GM12878 (cell line): ENCODE results near the gene BCR. TPM values are rescaled to one million over a fixed set of nuclear protein-coding genes. Genes with fewer than 3 reads are reported as not detected.

Experiments
- ATAC-seq: fragments of 200-7000 bp; cut with Tn5 transposase; 3 replicates; pipeline ENCODE4 v1.9.1; 2020; ENCODE audit warnings: mild to moderate bottlenecking, moderate library complexity
- BruUV-seq: library from RNA; stranded (reverse); fragments of 400-500 nt; replicated peaks from 2 replicates; lab custom pipeline; 2021; lab: Mats Ljungman, UMichigan
- CTCF ChIA-PET: fragments of 300-600 bp; sonication (Branson Sonifier 250); formaldehyde crosslinking; extraction: SDS; loops from one replicate; lab custom pipeline; 2021; ENCODE audit warnings: inconsistent platforms; lab: Yijun Ruan, JAX
- POLR2A ChIA-PET: fragments of 350-600 bp; formaldehyde crosslinking; extraction: SDS; loops from one replicate; lab custom pipeline; 2021; ENCODE audit warnings: inconsistent platforms; lab: Charles Lee
- RAD21 ChIA-PET: fragments of 300-600 bp; sonication (Branson Sonifier 250); formaldehyde crosslinking; loops from one replicate; lab custom pipeline; 2023; ENCODE audit warnings: antibody characterized with exemption; ENCODE audit not compliant: unreplicated experiment; lab: Charles Lee
- SMC1A ChIA-PET: fragments of 300-600 bp; sonication (Branson Sonifier 250); formaldehyde crosslinking; loops from one replicate; lab custom pipeline; 2023; ENCODE audit not compliant: unreplicated experiment, uncharacterized antibody; lab: Charles Lee
- DNase-seq: peaks from one replicate; pipeline ENCODE4 v3.0.0-alpha.2; 2011; ENCODE audit warnings: low read depth, low spot score
- FAIRE-seq: peaks from 3 replicates; lab custom pipeline; 2011; peaks lifted over from hg19 to GRCh38; lab: Jason Lieb, UNC
- H2AFZ ChIP-seq: 2 replicates; pipeline ENCODE4 v1.6.0; 2011; ENCODE audit warnings: low read depth, low read length, control low read depth; ENCODE audit not compliant: control insufficient read depth
- H3K27ac ChIP-seq: 2 replicates; pipeline ENCODE4 v1.5.1; 2011; ENCODE audit warnings: control low read depth; ENCODE audit not compliant: control insufficient read depth, insufficient read depth
- H3K27me3 ChIP-seq, 2 experiments: replicated peaks in 1 of 2; 2 replicates each; pipeline versions ENCODE4 v1.6.0 to v1.6.1; 2011; ENCODE audit warnings: low read length in 1 of 2; ENCODE audit not compliant: control insufficient read depth in 2 of 2, insufficient read depth in 2 of 2
- H3K36me3 ChIP-seq, 2 experiments: 2 replicates each; pipeline ENCODE4 v1.5.1; 2011; ENCODE audit warnings: low read length in 1 of 2; ENCODE audit not compliant: control insufficient read depth in 2 of 2, insufficient read depth in 2 of 2
- H3K4me1 ChIP-seq: 2 replicates; pipeline ENCODE4 v1.6.1; 2011; ENCODE audit warnings: mild to moderate bottlenecking, low read length, moderate library complexity, mixed read lengths; ENCODE audit not compliant: control insufficient read depth, insufficient read depth
- H3K4me2 ChIP-seq: 2 replicates; pipeline ENCODE4 v1.6.0; 2011; ENCODE audit warnings: control low read depth; ENCODE audit not compliant: control insufficient read depth, insufficient read depth
- H3K4me3 ChIP-seq: fragments of 200-600 bp; sonication (generic); 2 replicates; pipeline ENCODE4 v1.5.1; 2016
- H3K79me2 ChIP-seq: 2 replicates; pipeline ENCODE4 v1.6.0; 2011; ENCODE audit warnings: low read length; ENCODE audit not compliant: control insufficient read depth, insufficient read depth
- H3K9ac ChIP-seq: 2 replicates; pipeline ENCODE4 v1.8.0; 2011; ENCODE audit warnings: low read length, control low read depth, mixed read lengths; ENCODE audit not compliant: control insufficient read depth, insufficient read depth
- H3K9me3 ChIP-seq: replicated peaks from 3 replicates; pipeline ENCODE4 v1.5.1; 2011; ENCODE audit warnings: mild to moderate bottlenecking, low read length; ENCODE audit not compliant: control insufficient read depth, insufficient read depth
- H4K20me1 ChIP-seq: 2 replicates; pipeline ENCODE4 v1.6.0; 2011; ENCODE audit not compliant: control insufficient read depth, insufficient read depth
- BACH1 ChIP-seq: fragments of 450-650 bp; IDR thresholded peaks from 2 replicates; pipeline ENCODE4 v1.6.1; 2017; ENCODE audit warnings: mild to moderate bottlenecking, borderline replicate concordance
- BRCA1 ChIP-seq: IDR thresholded peaks from 2 replicates; pipeline ENCODE4 v1.6.1; 2011; ENCODE audit warnings: low read depth, low read length, improper control_type of control experiment
- CBFB ChIP-seq: IDR thresholded peaks from 2 replicates; pipeline ENCODE4 v1.6.1; 2016; ENCODE audit warnings: antibody characterized with exemption, low read depth
- EED ChIP-seq: sonication (generic); IDR thresholded peaks from 2 replicates; pipeline ENCODE4 v1.6.1; 2016; ENCODE audit warnings: antibody characterized with exemption, low read depth
- KAT2A ChIP-seq: conservative IDR thresholded peaks from 2 replicates; pipeline ENCODE4 v1.6.1; 2011; ENCODE audit warnings: low read depth, low read length; ENCODE audit not compliant: control insufficient read depth
- MYB ChIP-seq: fragments of 150-350 bp; IDR thresholded peaks from 2 replicates; pipeline ENCODE4 v1.6.1; 2014; ENCODE audit warnings: mild to moderate bottlenecking, low read depth, low read length, borderline replicate concordance
- NBN ChIP-seq: fragments of 450-650 bp; IDR thresholded peaks from 2 replicates; pipeline ENCODE4 v1.6.1; 2016
- RUNX3 ChIP-seq: IDR thresholded peaks from 2 replicates; pipeline ENCODE4 v1.6.1; 2012; ENCODE audit warnings: low read length, inconsistent platforms
- SIN3A ChIP-seq: IDR thresholded peaks from 2 replicates; pipeline ENCODE4 v1.6.1; 2012; ENCODE audit warnings: low read depth, low read length, improper control_type of control experiment
- SMAD5 ChIP-seq: IDR thresholded peaks from 2 replicates; pipeline ENCODE4 v1.6.1; 2016; ENCODE audit warnings: antibody characterized with exemption, low read depth
- STAT1 ChIP-seq: fragments of 450-650 bp; conservative IDR thresholded peaks from 2 replicates; pipeline ENCODE4 v1.6.1; 2014; ENCODE audit warnings: antibody characterized with exemption, mild to moderate bottlenecking
- YBX1 ChIP-seq: fragments of 450-650 bp; IDR thresholded peaks from 2 replicates; pipeline ENCODE4 v1.6.1; 2016; ENCODE audit warnings: antibody characterized with exemption
- ZNF217 ChIP-seq: fragments of 450-650 bp; IDR thresholded peaks from 2 replicates; pipeline ENCODE4 v1.6.1; 2017; ENCODE audit warnings: antibody characterized with exemption, mild to moderate bottlenecking
- WGBS: methylation state at CpG from one replicate; pipeline ENCODE4 v1.1.6; 2016; ENCODE audit warnings: low lambda C conversion rate; ENCODE audit not compliant: insufficient replicate concordance, insufficient coverage; ENCODE audit errors: missing lambda C conversion rate; 5-methylcytosine and 5-hydroxymethylcytosine counted together
- in situ Hi-C: fragments of 300-500 bp; cut with MboI; formaldehyde crosslinking; loops from 9 replicates; pipeline ENCODE4 v1.14.3; 2018; ENCODE audit warnings: mixed read lengths
- intact Hi-C: fragments of 100-400 bp; cut with micrococcal nuclease; formaldehyde crosslinking; loops from one replicate; pipeline ENCODE4 v1.14.2; 2022; ENCODE audit not compliant: unreplicated experiment
- polyA plus RNA-seq, 11 experiments: library from polyadenylated mRNA; depleted of rRNA in 4 of 11; unstranded in 6 of 11; stranded (reverse) in 5 of 11; fragments of >200 nt; fragmentation: Nextera tagmentation in 4 of 11; fragmentation: Illumina TruSeq in 1 of 11; extraction: Ambion mirVana in 4 of 11; extraction: Trizol in 1 of 11; gene quantifications; 1 replicate in 1 of 11; 2 replicates in 10 of 11; pipeline versions ENCODE4 v1.2.1 to v1.2.3, GENCODE V29; 2011 to 2016; ENCODE audit warnings: inconsistent platforms in 2 of 11, missing spikeins in 2 of 11, low read depth in 1 of 11
- total RNA-seq, 4 experiments: library from RNA; depleted of rRNA in 3 of 4; stranded (reverse); fragments of >200 nt in 3 of 4; fragmentation: Illumina TruSeq in 1 of 4; extraction: Trizol in 1 of 4; gene quantifications; 2 replicates each; pipeline versions ENCODE4 v1.2.1 to v1.2.3, GENCODE V29; 2013 to 2021
- TF ChIP-seq, protein P1 (sequence below): fragments of 450-650 bp; IDR thresholded peaks from 2 replicates; pipeline ENCODE4 v1.6.1; 2017; ENCODE audit warnings: antibody characterized with exemption, mild to moderate bottlenecking, moderate library complexity
- TF ChIP-seq, protein P2 (sequence below): IDR thresholded peaks from 2 replicates; pipeline ENCODE4 v1.6.1; 2012; ENCODE audit warnings: low read depth, low read length, improper control_type of control experiment
- TF ChIP-seq, protein P3 (sequence below): IDR thresholded peaks from 2 replicates; pipeline ENCODE4 v1.6.1; 2012; ENCODE audit warnings: improper control_type of control experiment, low read depth, low read length; ENCODE audit not compliant: insufficient replicate concordance

Gene BCR
- total and polyA plus RNA-seq, 10 of the 15 experiments (the other 5 are each of a cell fraction or from before 2014, with no cell fraction given): 1.7 to 64.7 (median 18.4) TPM

DNA sequence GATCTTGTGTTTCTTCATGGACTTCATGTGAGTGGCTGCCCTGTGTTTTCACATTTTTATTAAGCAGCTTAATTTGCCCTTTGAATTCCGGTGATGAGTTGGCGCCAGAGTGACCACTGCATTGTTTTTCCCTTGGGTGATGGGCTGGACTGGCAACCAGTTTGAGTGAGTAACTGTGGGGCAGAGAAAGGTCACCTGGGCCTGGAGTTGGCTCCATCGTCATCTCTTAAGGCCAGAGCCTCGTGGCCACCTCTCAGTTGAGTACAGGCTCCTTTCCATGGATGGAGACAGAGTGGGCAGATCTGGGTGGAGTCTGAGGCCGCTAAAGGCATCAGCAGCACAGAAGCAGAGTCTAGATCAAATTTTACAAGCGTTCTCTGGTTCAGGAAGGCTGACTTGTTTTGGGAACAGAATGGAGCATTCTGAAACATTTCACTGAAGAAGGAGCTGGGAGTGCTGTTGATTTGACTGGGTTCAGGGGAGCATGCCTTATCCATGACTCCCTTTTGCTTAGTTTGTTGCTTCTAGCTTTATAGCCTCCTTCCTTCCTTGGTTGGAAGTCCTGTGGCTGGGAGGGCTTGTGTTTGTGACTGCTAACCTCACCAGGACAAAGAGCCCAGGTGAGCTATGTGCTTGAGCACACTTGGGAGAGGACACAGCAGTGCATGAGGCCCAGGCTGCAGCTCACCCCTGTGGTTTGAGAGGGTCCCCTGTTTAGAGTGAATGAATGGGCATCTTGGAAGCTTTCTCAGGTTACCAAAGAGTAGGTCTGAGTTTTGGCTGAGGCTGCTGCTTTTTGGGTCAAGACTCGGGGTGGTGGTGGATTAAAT is 7.8 kb downstream of the BCR start:
- Histone ChIP-seq H3K27ac (no peak overlapping the region), H2AFZ (no peak overlapping the region), H3K79me2 (peaks cover 47% of the 10 kb centered on the region), H3K4me2 (no peak overlapping the region; the same call in 1 of the 2 replicates), H3K4me1 (peaks cover 16% of the 10 kb centered on the region), H3K27me3 (no peaks in the 10 kb centered on the region), H3K36me3 (peaks cover 5 to 15% of the 10 kb centered on the region in 2 experiments; a peak in 2 of 4 replicates), H3K9me3 (no peaks in the 10 kb centered on the region), H4K20me1 (no peaks in the 10 kb centered on the region; the same call in 1 of the 2 replicates), H3K9ac (no peak overlapping the region), H3K4me3 (no peak overlapping the region)
- FAIRE-seq (no peak), DNase-seq (no peak), ATAC-seq (no peak)
- CTCF ChIA-PET: interaction anchor here (0.6 to 2.3 kb wide), 6 partner anchors 10 to 228 kb away, joined by 3 to 9 read pairs (median 6); no protein-coding TSS in a partner anchor
- SMC1A ChIA-PET: interaction anchor here (0.8 to 0.9 kb wide), 5 partner anchors 13 to 432 kb away, joined by 3 to 5 read pairs (median 3); no protein-coding TSS in a partner anchor
- POLR2A ChIA-PET: no interaction called here
- in situ Hi-C loops (no loop called here), intact Hi-C loops (no loop called here)
- 70% methylated on average over 7 of the region's 7 CpGs for WGBS
- RAD21 ChIA-PET: interaction anchor here (0.9 to 1.6 kb wide), 3 partner anchors 32 to 94 kb away, joined by 3 to 4 read pairs (median 3); no protein-coding TSS in a partner anchor
- BruUV-seq: no TSS peak
- TF ChIP-seq BRCA1 (no peak), MYB (no peak), SIN3A (no peak), BACH1 (no peak), CBFB (no peak), STAT1 (no peak), SMAD5 (no peak), ZNF217 (no peak), RUNX3 (no peak), YBX1 (no peak), EED (no peak), KAT2A (no peak), NBN (no peak)
- TF ChIP-seq, protein P1, sequence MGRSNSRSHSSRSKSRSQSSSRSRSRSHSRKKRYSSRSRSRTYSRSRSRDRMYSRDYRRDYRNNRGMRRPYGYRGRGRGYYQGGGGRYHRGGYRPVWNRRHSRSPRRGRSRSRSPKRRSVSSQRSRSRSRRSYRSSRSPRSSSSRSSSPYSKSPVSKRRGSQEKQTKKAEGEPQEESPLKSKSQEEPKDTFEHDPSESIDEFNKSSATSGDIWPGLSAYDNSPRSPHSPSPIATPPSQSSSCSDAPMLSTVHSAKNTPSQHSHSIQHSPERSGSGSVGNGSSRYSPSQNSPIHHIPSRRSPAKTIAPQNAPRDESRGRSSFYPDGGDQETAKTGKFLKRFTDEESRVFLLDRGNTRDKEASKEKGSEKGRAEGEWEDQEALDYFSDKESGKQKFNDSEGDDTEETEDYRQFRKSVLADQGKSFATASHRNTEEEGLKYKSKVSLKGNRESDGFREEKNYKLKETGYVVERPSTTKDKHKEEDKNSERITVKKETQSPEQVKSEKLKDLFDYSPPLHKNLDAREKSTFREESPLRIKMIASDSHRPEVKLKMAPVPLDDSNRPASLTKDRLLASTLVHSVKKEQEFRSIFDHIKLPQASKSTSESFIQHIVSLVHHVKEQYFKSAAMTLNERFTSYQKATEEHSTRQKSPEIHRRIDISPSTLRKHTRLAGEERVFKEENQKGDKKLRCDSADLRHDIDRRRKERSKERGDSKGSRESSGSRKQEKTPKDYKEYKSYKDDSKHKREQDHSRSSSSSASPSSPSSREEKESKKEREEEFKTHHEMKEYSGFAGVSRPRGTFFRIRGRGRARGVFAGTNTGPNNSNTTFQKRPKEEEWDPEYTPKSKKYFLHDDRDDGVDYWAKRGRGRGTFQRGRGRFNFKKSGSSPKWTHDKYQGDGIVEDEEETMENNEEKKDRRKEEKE: no peak
- TF ChIP-seq, protein P2, sequence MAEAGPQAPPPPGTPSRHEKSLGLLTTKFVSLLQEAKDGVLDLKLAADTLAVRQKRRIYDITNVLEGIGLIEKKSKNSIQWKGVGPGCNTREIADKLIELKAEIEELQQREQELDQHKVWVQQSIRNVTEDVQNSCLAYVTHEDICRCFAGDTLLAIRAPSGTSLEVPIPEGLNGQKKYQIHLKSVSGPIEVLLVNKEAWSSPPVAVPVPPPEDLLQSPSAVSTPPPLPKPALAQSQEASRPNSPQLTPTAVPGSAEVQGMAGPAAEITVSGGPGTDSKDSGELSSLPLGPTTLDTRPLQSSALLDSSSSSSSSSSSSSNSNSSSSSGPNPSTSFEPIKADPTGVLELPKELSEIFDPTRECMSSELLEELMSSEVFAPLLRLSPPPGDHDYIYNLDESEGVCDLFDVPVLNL: no peak
- TF ChIP-seq, protein P3, sequence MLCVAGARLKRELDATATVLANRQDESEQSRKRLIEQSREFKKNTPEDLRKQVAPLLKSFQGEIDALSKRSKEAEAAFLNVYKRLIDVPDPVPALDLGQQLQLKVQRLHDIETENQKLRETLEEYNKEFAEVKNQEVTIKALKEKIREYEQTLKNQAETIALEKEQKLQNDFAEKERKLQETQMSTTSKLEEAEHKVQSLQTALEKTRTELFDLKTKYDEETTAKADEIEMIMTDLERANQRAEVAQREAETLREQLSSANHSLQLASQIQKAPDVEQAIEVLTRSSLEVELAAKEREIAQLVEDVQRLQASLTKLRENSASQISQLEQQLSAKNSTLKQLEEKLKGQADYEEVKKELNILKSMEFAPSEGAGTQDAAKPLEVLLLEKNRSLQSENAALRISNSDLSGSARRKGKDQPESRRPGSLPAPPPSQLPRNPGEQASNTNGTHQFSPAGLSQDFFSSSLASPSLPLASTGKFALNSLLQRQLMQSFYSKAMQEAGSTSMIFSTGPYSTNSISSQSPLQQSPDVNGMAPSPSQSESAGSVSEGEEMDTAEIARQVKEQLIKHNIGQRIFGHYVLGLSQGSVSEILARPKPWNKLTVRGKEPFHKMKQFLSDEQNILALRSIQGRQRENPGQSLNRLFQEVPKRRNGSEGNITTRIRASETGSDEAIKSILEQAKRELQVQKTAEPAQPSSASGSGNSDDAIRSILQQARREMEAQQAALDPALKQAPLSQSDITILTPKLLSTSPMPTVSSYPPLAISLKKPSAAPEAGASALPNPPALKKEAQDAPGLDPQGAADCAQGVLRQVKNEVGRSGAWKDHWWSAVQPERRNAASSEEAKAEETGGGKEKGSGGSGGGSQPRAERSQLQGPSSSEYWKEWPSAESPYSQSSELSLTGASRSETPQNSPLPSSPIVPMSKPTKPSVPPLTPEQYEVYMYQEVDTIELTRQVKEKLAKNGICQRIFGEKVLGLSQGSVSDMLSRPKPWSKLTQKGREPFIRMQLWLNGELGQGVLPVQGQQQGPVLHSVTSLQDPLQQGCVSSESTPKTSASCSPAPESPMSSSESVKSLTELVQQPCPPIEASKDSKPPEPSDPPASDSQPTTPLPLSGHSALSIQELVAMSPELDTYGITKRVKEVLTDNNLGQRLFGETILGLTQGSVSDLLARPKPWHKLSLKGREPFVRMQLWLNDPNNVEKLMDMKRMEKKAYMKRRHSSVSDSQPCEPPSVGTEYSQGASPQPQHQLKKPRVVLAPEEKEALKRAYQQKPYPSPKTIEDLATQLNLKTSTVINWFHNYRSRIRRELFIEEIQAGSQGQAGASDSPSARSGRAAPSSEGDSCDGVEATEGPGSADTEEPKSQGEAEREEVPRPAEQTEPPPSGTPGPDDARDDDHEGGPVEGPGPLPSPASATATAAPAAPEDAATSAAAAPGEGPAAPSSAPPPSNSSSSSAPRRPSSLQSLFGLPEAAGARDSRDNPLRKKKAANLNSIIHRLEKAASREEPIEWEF: no peak
